Small intestine (tissue), 7 donors: ENCODE data around the gene CRACR2A. TPM values are rescaled to one million over a fixed set of nuclear protein-coding genes. Genes with fewer than 3 reads are reported as not detected.

Source experiments
- DNase-seq, 2 donors: peaks; one replicate each; pipeline versions ENCODE4 v3.0.0 to v3.0.0-alpha.2; 2013
- FAIRE-seq: peaks from 2 replicates; lab custom pipeline; 2012; peaks lifted over from hg19 to GRCh38; lab: Jason Lieb, UNC
- H3K27ac ChIP-seq, 3 donors: one replicate each; pipeline ENCODE4 v1.5.1; 2013; ENCODE audit warnings: low read length in 2 of 3, mild to moderate bottlenecking in 2 of 3, control low read depth in 1 of 3, inconsistent platforms in 1 of 3, low read depth in 1 of 3, moderate library complexity in 1 of 3
- H3K27me3 ChIP-seq, 3 donors: one replicate each; pipeline ENCODE4 v1.6.1; 2013; ENCODE audit warnings: low read length in 3 of 3, inconsistent platforms in 1 of 3; ENCODE audit not compliant: control insufficient read depth in 3 of 3, insufficient read depth in 3 of 3
- H3K36me3 ChIP-seq, 3 donors: one replicate each; pipeline ENCODE4 v1.6.1; 2013; ENCODE audit warnings: low read length in 3 of 3, inconsistent platforms in 1 of 3, low read depth in 1 of 3, mild to moderate bottlenecking in 1 of 3, moderate library complexity in 1 of 3; ENCODE audit not compliant: control insufficient read depth in 3 of 3, insufficient read depth in 2 of 3
- H3K4me1 ChIP-seq, 3 donors: one replicate each; pipeline ENCODE4 v1.6.1; 2013; ENCODE audit warnings: low read length in 2 of 3, inconsistent platforms in 1 of 3, low read depth in 1 of 3, mild to moderate bottlenecking in 1 of 3, moderate library complexity in 1 of 3; ENCODE audit not compliant: control insufficient read depth in 3 of 3, insufficient read depth in 2 of 3
- H3K4me3 ChIP-seq, 3 donors: one replicate each; pipeline ENCODE4 v1.5.1; 2013; ENCODE audit warnings: low read length in 3 of 3, control low read depth in 1 of 3, inconsistent platforms in 1 of 3, low read depth in 1 of 3, mild to moderate bottlenecking in 1 of 3, moderate library complexity in 1 of 3
- H3K9me3 ChIP-seq, 2 donors: one replicate each; pipeline ENCODE4 v1.6.1; 2013; ENCODE audit warnings: low read depth in 1 of 2, low read length in 1 of 2; ENCODE audit not compliant: control insufficient read depth in 2 of 2, insufficient read depth in 1 of 2
- WGBS, 3 donors: extraction: QIAGEN DNeasy Blood & Tissue Kit; methylation state at CpG; one replicate each; pipeline ENCODE4 v1.1.7; 2013; 5-methylcytosine and 5-hydroxymethylcytosine counted together
- polyA plus RNA-seq, 4 donors: library from polyadenylated mRNA; stranded (reverse) in 3 of 4; unstranded in 1 of 4; fragments of 200-250 nt in 3 of 4; fragments of 120-200 nt in 1 of 4; gene quantifications; one replicate each; pipeline versions ENCODE4 v1.2.1 to v1.2.3, GENCODE V29; 2013
- donor health status: healthy with polysubstance abuse.
- donor health status: control.
- donor health status: control.
- donor health status: Bipolar disorder and iron deficiency.
- donor health status: healthy.

The CRACR2A gene
- polyA plus RNA-seq, 4 donors, result 5.1 to 16.3 (median 8.8) TPM

GRCh38 chr12:3692616-3693365 is 60.1 kb downstream of the CRACR2A start:
- FAIRE-seq (no peak), DNase-seq (no peak)
- 88 to 90% (median 90%) methylated on average over 13 of the region's 13 CpGs for WGBS, 3 donors

DNA sequence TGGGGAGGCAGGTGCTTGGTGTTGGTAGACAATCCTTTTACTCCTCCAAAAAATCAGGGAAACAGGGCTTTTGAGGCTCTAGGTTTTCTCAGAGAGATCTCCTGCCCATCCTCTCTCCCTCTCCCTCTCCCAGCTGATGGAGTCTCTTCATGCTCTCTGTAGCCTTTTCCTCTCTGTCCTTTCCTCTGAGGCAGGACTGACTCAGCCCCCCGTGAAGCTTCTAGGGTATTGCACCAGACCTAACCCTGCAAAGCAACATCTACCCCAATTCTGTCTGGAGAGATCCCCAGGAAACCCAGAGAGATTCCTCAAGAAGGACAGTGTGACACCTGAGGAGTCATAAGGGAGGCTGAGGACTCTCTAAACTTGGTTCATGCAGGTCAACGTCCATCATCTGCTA is 66.4 kb downstream of the CRACR2A start:
- FAIRE-seq, result no peak
- no peak overlapping the region for H3K4me3 ChIP-seq
- peaks cover 0 to 2% (median 0%) of the 10 kb centered on the region in 3 donors for H3K36me3 ChIP-seq
- no peaks in the 10 kb centered on the region for H3K4me1 ChIP-seq
- 55 to 67% (median 57%) methylated on average over 2 of the region's 2 CpGs for WGBS, 3 donors
- H3K27me3 ChIP-seq, result no peaks in the 10 kb centered on the region
- H3K27ac ChIP-seq, result no peak overlapping the region
- H3K9me3 ChIP-seq, result no peaks in the 10 kb centered on the region
- no peak for DNase-seq

More at GRCh38 chr12:3692616-3693365, 60.1 kb downstream of the CRACR2A start:
- H3K4me3 ChIP-seq, result no peak overlapping the region
- H3K4me1 ChIP-seq, result no peaks in the 10 kb centered on the region
- no peaks in the 10 kb centered on the region for H3K9me3 ChIP-seq
- H3K36me3 ChIP-seq, result no peaks in the 10 kb centered on the region
- H3K27ac ChIP-seq, result no peak overlapping the region
- no peaks in the 10 kb centered on the region for H3K27me3 ChIP-seq

- 66 to 86% (median 66%) methylated on average over 1 of the region's 1 CpG for WGBS, 3 donors
- Histone ChIP-seq H3K9me3 (no peaks in the 10 kb centered on the region), H3K4me3 (no peak overlapping the region), H3K27ac (no peak overlapping the region), H3K36me3 (peaks cover 0 to 2% (median 0%) of the 10 kb centered on the region in 3 donors), H3K4me1 (no peaks in the 10 kb centered on the region), H3K27me3 (no peaks in the 10 kb centered on the region)
- DNase-seq (no peak), FAIRE-seq (no peak)
Observed at GRCh38 chr12:3685830-3686229, 67.1 kb downstream of the CRACR2A start.

GRCh38 chr12:3684449-3685051 is 68.4 kb downstream of the CRACR2A start:
- Histone ChIP-seq H3K9me3 (no peaks in the 10 kb centered on the region), H3K36me3 (peaks cover 0 to 4% (median 0%) of the 10 kb centered on the region in 3 donors), H3K4me1 (no peaks in the 10 kb centered on the region), H3K27me3 (no peaks in the 10 kb centered on the region), H3K27ac (no peak overlapping the region), H3K4me3 (no peak overlapping the region)
- WGBS, 3 donors, result 83 to 94% (median 90%) methylated on average over 12 of the region's 12 CpGs
- DNase-seq (no peak), FAIRE-seq (no peak)

DNA sequence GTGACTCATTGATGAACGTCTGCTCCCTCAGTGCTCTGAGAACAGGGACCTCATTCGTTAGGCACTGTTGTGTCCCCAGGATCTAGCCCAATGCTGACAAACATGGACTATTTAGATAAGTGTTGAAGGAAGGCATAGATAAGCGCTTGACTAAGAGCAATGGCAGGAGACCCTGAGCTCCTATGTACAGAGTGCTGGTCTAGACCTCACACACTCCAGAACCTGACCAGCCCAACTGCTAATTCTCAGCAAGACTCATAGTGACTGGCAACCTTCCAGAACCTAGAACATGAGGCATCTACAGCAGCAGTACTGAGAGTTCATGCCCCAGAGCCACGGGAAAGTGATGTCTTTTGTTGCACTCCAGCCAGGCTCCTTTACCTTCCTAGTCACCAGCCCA is 69.2 kb downstream of the CRACR2A start:
- no peak overlapping the region for H3K4me3 ChIP-seq
- DNase-seq (no peak), FAIRE-seq (no peak)
- no peaks in the 10 kb centered on the region for H3K4me1 ChIP-seq
- peaks cover 0 to 4% (median 0%) of the 10 kb centered on the region in 3 donors for H3K36me3 ChIP-seq
- no peaks in the 10 kb centered on the region for H3K27me3 ChIP-seq
- no peak overlapping the region for H3K27ac ChIP-seq
- no peaks in the 10 kb centered on the region for H3K9me3 ChIP-seq
- WGBS, 3 donors, result 62 to 80% (median 80%) methylated on average over 4 of the region's 4 CpGs

- 31 to 69% (median 53%) methylated on average over 6 of the region's 6 CpGs for WGBS, 3 donors
- Histone ChIP-seq H3K4me1 (no peaks in the 10 kb centered on the region), H3K36me3 (peaks cover 0 to 4% (median 0%) of the 10 kb centered on the region in 3 donors), H3K4me3 (no peak overlapping the region), H3K9me3 (no peaks in the 10 kb centered on the region), H3K27ac (no peak overlapping the region), H3K27me3 (no peaks in the 10 kb centered on the region)
- DNase-seq (no peak), FAIRE-seq (no peak)
Observed at GRCh38 chr12:3681595-3682061, 71.3 kb downstream of the CRACR2A start.

DNA sequence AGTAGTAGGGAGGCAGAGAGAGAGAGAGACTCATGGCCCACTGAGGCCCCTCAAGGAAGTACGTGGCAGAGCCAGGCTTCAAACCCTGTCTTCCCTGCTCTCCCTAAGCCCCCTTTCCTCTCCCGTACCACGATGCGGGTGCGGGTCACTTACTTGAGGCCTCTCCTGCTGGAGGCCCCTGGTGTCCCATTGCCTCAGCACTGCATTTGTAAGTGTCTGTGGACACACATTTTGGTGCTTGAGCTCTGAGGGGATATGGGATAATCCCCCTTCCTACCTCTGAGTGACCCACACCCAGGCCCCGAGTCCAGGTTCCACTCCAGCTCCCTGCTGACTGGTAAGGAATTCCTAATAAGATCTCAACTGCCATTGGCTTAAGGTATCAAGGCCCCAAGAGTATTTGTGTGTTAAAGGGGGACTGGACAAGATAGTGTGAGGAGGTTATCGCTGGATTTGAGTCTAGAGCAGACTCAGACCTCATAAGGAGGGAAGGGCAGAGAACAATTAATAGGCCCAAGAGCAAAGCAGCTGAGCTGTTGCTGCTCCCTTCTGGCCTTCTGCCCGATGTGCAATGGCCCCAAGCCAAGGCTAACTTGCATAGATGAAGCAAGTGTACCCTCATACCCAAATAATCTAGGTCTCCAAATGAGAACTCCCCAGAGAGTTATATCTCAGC is 71.9 kb downstream of the CRACR2A start:
- peak; percentile 12 to 30 for DNase-seq
- Histone ChIP-seq H3K27me3 (no peaks in the 10 kb centered on the region), H3K4me3 (no peak overlapping the region), H3K36me3 (peaks cover 0 to 4% (median 0%) of the 10 kb centered on the region in 3 donors), H3K9me3 (no peaks in the 10 kb centered on the region), H3K4me1 (no peaks in the 10 kb centered on the region), H3K27ac (no peak overlapping the region)
- FAIRE-seq, result no peak
- WGBS, 3 donors, result 62 to 74% (median 70%) methylated on average over 8 of the region's 8 CpGs

DNA sequence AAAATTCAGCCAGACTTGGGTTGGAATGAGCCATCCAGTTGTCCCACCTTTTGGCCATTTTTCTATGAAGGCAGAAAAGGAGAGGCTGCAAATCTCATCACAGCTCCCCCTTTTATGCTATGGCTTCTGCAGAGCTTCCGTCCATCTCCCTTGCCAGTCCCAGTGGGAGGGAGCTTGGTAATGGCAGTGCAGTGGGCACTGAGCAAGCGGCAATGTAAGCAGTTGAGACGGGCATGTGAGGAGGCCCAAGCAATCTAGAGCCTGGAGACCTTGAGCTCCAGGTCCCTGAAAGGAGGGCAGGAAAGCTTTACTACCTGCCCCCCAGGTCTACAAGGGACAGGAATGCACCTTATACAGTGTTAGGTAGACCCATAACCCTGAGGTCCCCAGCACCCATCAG is 73.1 kb downstream of the CRACR2A start:
- Histone ChIP-seq H3K4me3 (no peak overlapping the region), H3K9me3 (no peaks in the 10 kb centered on the region), H3K27me3 (no peaks in the 10 kb centered on the region), H3K36me3 (peaks cover 0 to 4% (median 0%) of the 10 kb centered on the region in 3 donors), H3K4me1 (no peaks in the 10 kb centered on the region), H3K27ac (no peak overlapping the region)
- 88 to 96% (median 96%) methylated on average over 3 of the region's 3 CpGs for WGBS, 3 donors
- DNase-seq (no peak), FAIRE-seq (no peak)
